ENCODE measurements around the gene USP47.

DNA sequence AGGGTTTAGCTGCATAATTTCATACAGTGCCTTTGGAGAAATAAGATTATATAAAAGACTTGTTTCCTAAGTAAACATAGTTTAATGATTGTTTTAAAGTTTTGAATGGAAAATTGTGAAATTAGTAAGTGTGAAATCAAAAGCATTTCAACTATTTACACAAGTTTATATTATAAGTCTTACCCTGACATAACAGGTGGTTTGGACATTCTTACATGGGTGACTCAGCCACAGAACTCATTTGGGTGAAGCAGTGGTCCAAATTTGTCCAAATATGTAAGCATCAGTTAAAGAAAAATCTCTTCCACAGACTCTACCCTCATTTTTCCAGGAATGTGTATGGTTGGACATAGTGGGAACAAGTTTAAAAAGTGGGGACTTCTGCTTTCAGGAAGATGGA lies 68.0 kb downstream of the USP47 start:
- TF ChIP-seq ZNF773 (CRISPR knock-in tag; IDR thresholded peaks at IDR 0.05; ENCODE audit: borderline replicate concordance) = no peak
- TF ChIP-seq PCBP2 (optimal IDR thresholded peaks at IDR 0.05; ENCODE audit: low read depth, low read length, poor library complexity, severe bottlenecking) = no peak
- no peak for TF ChIP-seq HOXA5 (CRISPR knock-in tag; IDR thresholded peaks at IDR 0.05)
- no peak for TF ChIP-seq THRA (CRISPR knock-in tag; IDR thresholded peaks at IDR 0.05; ENCODE audit: borderline replicate concordance)
- TF ChIP-seq DPF2 (CRISPR knock-in tag; IDR thresholded peaks at IDR 0.05; ENCODE audit: borderline replicate concordance, low read depth) = no peak
- TF ChIP-seq, protein P1, sequence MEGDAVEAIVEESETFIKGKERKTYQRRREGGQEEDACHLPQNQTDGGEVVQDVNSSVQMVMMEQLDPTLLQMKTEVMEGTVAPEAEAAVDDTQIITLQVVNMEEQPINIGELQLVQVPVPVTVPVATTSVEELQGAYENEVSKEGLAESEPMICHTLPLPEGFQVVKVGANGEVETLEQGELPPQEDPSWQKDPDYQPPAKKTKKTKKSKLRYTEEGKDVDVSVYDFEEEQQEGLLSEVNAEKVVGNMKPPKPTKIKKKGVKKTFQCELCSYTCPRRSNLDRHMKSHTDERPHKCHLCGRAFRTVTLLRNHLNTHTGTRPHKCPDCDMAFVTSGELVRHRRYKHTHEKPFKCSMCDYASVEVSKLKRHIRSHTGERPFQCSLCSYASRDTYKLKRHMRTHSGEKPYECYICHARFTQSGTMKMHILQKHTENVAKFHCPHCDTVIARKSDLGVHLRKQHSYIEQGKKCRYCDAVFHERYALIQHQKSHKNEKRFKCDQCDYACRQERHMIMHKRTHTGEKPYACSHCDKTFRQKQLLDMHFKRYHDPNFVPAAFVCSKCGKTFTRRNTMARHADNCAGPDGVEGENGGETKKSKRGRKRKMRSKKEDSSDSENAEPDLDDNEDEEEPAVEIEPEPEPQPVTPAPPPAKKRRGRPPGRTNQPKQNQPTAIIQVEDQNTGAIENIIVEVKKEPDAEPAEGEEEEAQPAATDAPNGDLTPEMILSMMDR (CRISPR knock-in tag; IDR thresholded peaks at IDR 0.05) = no peak
- TF ChIP-seq TMF1 (CRISPR knock-in tag; IDR thresholded peaks at IDR 0.05; ENCODE audit: low read depth) = no peak
